Duodenal mucosa (tissue), 2 donors: ENCODE data around the gene OR51S1.
"Not testable (repeated sequence)": the region's sequence is repeated elsewhere in the genome, so short reads cannot be mapped to it uniquely, and the experiment has no call there.

Experiments
- H3K27ac ChIP-seq: one replicate; pipeline ENCODE4 v1.7.0; 2013; ENCODE audit warnings: low read depth, low read length
- H3K27me3 ChIP-seq, 2 donors: one replicate each; pipeline ENCODE4 v1.7.0; 2013; ENCODE audit warnings: low read length in 2 of 2, control low read depth in 1 of 2; ENCODE audit not compliant: insufficient read depth in 2 of 2, control insufficient read depth in 1 of 2
- H3K36me3 ChIP-seq, 2 donors: one replicate each; pipeline ENCODE4 v1.7.0; 2013; ENCODE audit warnings: low read length in 2 of 2, control low read depth in 1 of 2; ENCODE audit not compliant: insufficient read depth in 2 of 2, control insufficient read depth in 1 of 2
- H3K4me1 ChIP-seq, 2 donors: one replicate each; pipeline ENCODE4 v1.7.0; 2013; ENCODE audit warnings: low read length in 2 of 2, control low read depth in 1 of 2; ENCODE audit not compliant: insufficient read depth in 2 of 2, control insufficient read depth in 1 of 2
- H3K4me3 ChIP-seq, 2 donors: one replicate each; pipeline ENCODE4 v1.7.0; 2013; ENCODE audit warnings: low read length in 2 of 2, low read depth in 1 of 2
- H3K9ac ChIP-seq, 2 donors: one replicate each; pipeline ENCODE4 v1.7.0; 2013; ENCODE audit warnings: low read length in 2 of 2, low read depth in 1 of 2
- H3K9me3 ChIP-seq, 2 donors: one replicate each; pipeline ENCODE4 v1.7.0; 2013; ENCODE audit warnings: low read length in 2 of 2, control low read depth in 1 of 2; ENCODE audit not compliant: control insufficient read depth in 1 of 2

Gene OR51S1

GRCh38 chr11:4863876-4864275, 14.9 kb upstream of the OR51S1 start:
- no peak overlapping the region for H3K9ac ChIP-seq
- no peaks in the 10 kb centered on the region for H3K27me3 ChIP-seq
- H3K36me3 ChIP-seq = no peaks in the 10 kb centered on the region
- no peaks in the 10 kb centered on the region for H3K4me1 ChIP-seq
- H3K4me3 ChIP-seq = no peak overlapping the region
- no peaks in the 10 kb centered on the region for H3K9me3 ChIP-seq
- no peak overlapping the region for H3K27ac ChIP-seq

GRCh38 chr11:4862447-4863236, 13.6 kb upstream of the OR51S1 start:
- H3K4me3 ChIP-seq = no peak overlapping the region
- H3K9ac ChIP-seq = no peak overlapping the region
- no peak overlapping the region for H3K27ac ChIP-seq
- H3K36me3 ChIP-seq = no peaks in the 10 kb centered on the region
- no peaks in the 10 kb centered on the region for H3K9me3 ChIP-seq
- no peaks in the 10 kb centered on the region for H3K4me1 ChIP-seq
- no peaks in the 10 kb centered on the region for H3K27me3 ChIP-seq

GRCh38 chr11:4854286-4854685, 5.3 kb upstream of the OR51S1 start:
- not testable (repeated sequence) for H3K27ac ChIP-seq, H3K4me3 ChIP-seq, H3K36me3 ChIP-seq, H3K4me1 ChIP-seq, H3K9ac ChIP-seq, H3K9me3 ChIP-seq, H3K27me3 ChIP-seq

GRCh38 chr11:4851033-4851432, 2.0 kb upstream of the OR51S1 start:
- Histone ChIP-seq H3K27me3 (peaks cover 0 to 2% of the 10 kb centered on the region in 2 donors), H3K9ac (no peak overlapping the region), H3K4me3 (no peak overlapping the region), H3K36me3 (no peaks in the 10 kb centered on the region), H3K27ac (no peak overlapping the region), H3K4me1 (no peaks in the 10 kb centered on the region), H3K9me3 (no peaks in the 10 kb centered on the region)

GRCh38 chr11:4839851-4840549, 9.0 kb downstream of the OR51S1 start:
- Histone ChIP-seq H3K36me3 (no peaks in the 10 kb centered on the region), H3K9ac (no peak overlapping the region), H3K27ac (no peak overlapping the region), H3K27me3 (no peaks in the 10 kb centered on the region), H3K4me1 (no peaks in the 10 kb centered on the region), H3K9me3 (no peaks in the 10 kb centered on the region), H3K4me3 (no peak overlapping the region)

GRCh38 chr11:4830909-4831308, 18.1 kb downstream of the OR51S1 start:
- Histone ChIP-seq H3K9ac (no peak overlapping the region), H3K36me3 (no peaks in the 10 kb centered on the region), H3K4me3 (no peak overlapping the region)

GRCh38 chr11:4830346-4830745, 18.7 kb downstream of the OR51S1 start:
- no peaks in the 10 kb centered on the region for H3K36me3 ChIP-seq
- H3K4me3 ChIP-seq = no peak overlapping the region
- no peaks in the 10 kb centered on the region for H3K4me1 ChIP-seq
- no peaks in the 10 kb centered on the region for H3K9me3 ChIP-seq
- no peak overlapping the region for H3K9ac ChIP-seq
- H3K27me3 ChIP-seq = no peaks in the 10 kb centered on the region
- H3K27ac ChIP-seq = no peak overlapping the region

More at GRCh38 chr11:4830909-4831308, 18.1 kb downstream of the OR51S1 start:
- Histone ChIP-seq H3K4me1 (no peaks in the 10 kb centered on the region), H3K9me3 (no peaks in the 10 kb centered on the region), H3K27me3 (no peaks in the 10 kb centered on the region), H3K27ac (no peak overlapping the region)

- H3K27ac ChIP-seq = no peak overlapping the region
Observed at GRCh38 chr11:4826425-4826824, 22.6 kb downstream of the OR51S1 start.

GRCh38 chr11:4825132-4825531, 23.9 kb downstream of the OR51S1 start:
- H3K27ac ChIP-seq = no peak overlapping the region
- H3K36me3 ChIP-seq = no peaks in the 10 kb centered on the region
- H3K4me1 ChIP-seq = no peaks in the 10 kb centered on the region
- no peak overlapping the region for H3K9ac ChIP-seq
- H3K9me3 ChIP-seq = no peaks in the 10 kb centered on the region
- no peak overlapping the region for H3K4me3 ChIP-seq
- H3K27me3 ChIP-seq = no peaks in the 10 kb centered on the region

More at GRCh38 chr11:4826425-4826824, 22.6 kb downstream of the OR51S1 start:
- Histone ChIP-seq H3K27me3 (no peaks in the 10 kb centered on the region), H3K36me3 (no peaks in the 10 kb centered on the region), H3K9me3 (no peaks in the 10 kb centered on the region), H3K4me3 (no peak overlapping the region), H3K4me1 (no peaks in the 10 kb centered on the region), H3K9ac (no peak overlapping the region)

GRCh38 chr11:4821021-4821420, 28.0 kb downstream of the OR51S1 start, which contains the start of gene OR51F2:
TSS of gene OR51F2 (plus strand) at chr11:4821321. CDS start at chr11:4821422, 101 bp downstream.
- H3K4me1 ChIP-seq = no peaks in the 10 kb centered on the region
- no peak within 1 kb of the TSS for H3K9ac ChIP-seq
- H3K36me3 ChIP-seq = no peaks in the 10 kb centered on the region
- H3K27me3 ChIP-seq = no peaks in the 10 kb centered on the region
- no peaks in the 10 kb centered on the region for H3K9me3 ChIP-seq
- H3K27ac ChIP-seq = no peak within 1 kb of the TSS
- H3K4me3 ChIP-seq = no peak within 1 kb of the TSS
